Adipose tissue (tissue), 3 donors: ENCODE data around the gene COMT. TPM values are rescaled to one million over a fixed set of nuclear protein-coding genes. Genes with fewer than 3 reads are reported as not detected.

ENCODE experiments used
- H3K27ac ChIP-seq: one replicate; pipeline ENCODE4 v1.5.1; 2013; ENCODE audit warnings: low read depth, low read length
- WGBS, 3 donors: extraction: QIAGEN DNeasy Blood & Tissue Kit; methylation state at CpG; one replicate each; pipeline ENCODE4 v1.1.7; 2013; 5-methylcytosine and 5-hydroxymethylcytosine counted together
- polyA plus RNA-seq, 3 donors: library from polyadenylated mRNA; stranded (reverse); fragments of 200-250 nt; gene quantifications; one replicate each; pipeline ENCODE4 v1.2.3, GENCODE V29; 2013
- donor health status: healthy with polysubstance abuse.
- donor health status: Bipolar disorder and iron deficiency.
- donor health status: healthy.

COMT gene
- polyA plus RNA-seq, 3 donors: 70.9 to 173 (median 133) TPM

DNA sequence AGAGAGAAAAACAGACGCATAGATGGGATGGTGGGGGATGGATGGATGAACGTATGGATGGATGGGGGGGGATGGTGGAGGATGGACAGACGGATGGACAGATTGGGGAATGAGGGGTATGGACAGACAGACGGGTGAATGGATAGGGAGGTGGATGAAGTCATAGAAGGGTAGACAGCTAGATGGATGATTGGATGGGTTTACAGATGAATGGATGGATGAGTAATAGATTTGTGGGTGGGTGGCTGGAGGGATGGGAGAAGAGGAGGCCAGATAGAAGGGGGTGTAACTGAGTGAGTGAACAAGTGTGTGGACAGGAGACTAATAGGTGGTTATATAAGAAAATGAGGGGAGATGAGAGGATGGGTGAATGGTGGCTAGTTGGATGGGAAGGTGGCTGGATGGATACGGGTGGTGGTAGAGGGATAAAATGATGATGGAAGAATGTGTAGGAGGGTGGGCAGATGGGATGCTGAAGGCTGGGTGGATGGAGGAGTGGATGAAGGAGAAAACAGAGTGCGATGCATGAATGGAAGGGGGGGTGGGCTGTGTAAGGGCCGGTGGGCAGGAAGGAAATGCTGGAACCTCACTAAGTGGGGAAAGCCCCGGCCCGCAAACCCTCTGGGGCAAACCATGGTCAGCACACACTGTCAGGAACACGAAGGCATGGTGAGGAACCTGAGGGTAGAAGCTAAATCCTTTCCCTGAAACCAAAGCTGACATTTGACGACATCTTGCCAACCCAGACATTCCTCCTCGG is 53.5 kb downstream of the COMT start:
- 64 to 92% (median 71%) methylated on average over 12 of the region's 12 CpGs for WGBS, 3 donors
- no peak overlapping the region for H3K27ac ChIP-seq

DNA sequence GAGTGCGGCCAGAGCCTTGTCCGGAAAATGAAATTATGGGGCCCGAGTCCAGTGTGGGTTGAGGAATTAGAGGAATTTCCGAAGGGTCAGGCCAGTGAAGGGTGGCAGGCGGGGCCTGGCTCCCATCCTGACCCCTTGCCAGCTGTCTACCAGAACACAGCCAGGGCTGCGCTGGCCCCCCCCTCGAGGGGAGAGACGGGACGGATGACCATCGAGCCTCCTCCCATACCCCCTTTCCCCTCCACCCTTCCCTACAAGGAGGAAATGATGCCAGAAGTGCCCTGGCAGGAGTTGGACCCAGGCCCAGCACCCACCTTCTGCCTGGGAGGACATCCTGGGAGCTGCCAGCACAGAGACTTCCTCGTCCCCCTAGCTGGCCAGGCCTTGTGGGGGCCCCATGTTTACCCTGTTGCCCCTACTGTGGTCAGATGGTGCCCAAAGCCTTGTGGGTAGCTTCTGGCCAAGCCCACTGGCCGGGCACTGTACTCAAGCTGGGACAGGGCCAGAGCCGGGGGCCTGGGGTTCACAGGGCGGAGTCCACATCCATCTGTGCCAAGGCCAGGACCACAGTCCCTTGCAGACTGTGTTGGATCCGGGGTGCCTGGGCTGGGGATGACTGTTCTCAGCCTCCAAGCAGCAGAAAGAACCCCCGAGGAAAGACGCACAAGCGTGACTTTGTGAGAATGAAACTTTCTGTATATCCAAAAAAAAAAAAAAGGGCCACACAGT is 54.2 kb downstream of the COMT start:
- 59 to 79% (median 62%) methylated on average over 17 to 18 of the region's 18 CpGs for WGBS, 3 donors
- no peak overlapping the region for H3K27ac ChIP-seq

DNA sequence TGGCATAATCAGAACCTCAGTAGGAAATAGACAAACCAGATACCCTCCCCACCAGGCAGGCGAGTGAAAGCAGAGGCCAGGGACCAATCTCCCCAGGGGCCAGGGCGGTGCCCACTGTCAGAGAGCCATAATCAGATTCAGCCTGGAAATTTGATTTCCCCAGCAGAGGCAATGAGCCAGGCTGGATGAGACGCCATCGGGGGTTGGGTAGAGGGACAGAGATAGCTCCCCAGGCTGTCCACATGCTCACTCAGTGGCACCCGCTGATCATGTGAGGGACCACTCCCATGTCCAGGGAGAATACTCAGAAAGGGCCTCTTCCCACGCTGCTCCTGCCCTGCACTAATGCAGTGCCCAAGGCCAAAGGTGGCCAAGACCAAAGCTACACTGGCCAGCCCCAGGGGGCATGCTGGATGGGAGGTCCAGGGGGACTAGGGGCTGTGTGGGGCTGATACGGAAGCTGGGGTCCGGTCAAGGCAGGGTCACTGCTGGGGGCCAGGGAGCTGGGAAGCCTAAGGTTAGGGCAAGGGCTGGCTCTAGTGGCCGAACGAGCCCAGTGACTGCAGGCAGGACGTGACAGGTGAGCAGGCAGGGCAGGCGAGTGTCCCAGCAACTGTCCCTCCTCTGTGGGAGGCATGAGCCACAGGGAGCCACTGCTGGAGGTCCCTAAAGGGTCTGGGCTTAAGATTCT is 55.3 kb downstream of the COMT start:
- H3K27ac ChIP-seq: no peak overlapping the region
- 82 to 86% (median 84%) methylated on average over 12 of the region's 12 CpGs for WGBS, 3 donors

DNA sequence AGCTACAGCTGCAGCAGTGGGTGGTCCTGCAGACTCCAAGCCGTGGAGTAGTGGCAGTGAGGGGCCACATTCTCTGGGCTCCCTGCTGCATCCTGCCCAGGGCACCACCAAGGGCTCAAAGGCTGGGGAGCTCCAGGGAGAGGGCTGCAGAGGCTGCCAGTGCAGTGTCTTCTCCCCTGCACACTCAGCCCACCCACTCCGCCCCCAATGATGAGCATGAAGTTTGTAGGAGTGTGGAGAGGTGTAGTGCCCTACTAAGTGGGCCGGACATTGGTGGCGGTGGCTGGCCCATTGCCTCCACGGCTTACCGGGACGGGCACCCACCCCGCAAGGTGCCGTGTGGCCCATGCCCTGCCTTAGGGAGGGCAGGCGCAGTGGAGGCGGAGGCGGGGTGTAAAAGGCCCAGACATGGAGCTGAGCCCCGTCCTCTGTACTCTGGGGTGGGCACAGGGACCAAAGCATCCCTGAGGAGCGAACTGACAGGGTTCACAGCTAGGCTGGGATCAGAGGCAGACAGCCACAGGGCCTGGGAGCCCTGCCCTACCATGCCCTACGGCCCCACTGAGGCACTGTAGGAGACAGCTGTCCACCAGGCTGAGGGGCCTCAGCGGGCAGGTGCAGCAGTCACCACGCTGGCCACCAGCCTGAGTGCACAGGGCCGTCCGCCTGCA is 56.1 kb downstream of the COMT start:
- 87 to 95% (median 95%) methylated on average over 19 of the region's 19 CpGs for WGBS, 3 donors
- no peak overlapping the region for H3K27ac ChIP-seq

DNA sequence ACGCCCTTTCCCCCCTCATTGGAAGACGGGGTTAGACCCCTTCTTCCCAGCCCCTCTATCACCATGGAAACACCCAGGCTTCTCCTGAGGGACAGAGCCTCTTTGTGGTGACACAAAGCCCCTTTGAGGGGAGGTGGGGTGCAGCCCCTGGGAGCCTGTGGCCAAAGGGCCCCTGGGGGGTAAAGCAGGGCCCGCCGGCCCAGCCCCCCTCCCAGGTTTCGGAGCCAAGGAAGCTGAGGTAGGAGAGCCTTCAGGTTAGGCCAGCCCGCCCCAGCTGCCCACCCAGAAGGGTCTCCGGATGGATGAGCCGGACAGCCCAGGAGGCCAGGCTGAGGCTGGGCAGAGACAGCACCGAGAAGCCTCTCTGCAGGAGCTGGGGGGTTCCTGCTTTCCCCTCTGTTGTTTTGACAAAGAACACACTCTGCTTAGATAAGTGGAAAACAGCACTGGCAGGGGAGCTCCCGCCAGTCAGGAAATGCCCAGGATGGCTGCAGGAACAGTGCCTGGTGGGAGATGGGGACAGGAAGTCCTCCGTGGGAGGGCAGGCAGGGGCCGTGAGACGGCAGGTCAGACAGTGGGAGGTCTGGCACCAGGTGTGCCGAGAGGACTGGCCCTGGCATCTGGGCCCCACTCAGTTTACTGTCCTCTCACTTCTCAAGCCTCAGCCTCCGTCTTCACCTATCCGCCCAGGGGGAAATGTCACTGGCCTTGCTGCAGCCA is 56.8 kb downstream of the COMT start:
- 62 to 77% (median 63%) methylated on average over 15 to 16 of the region's 16 CpGs for WGBS, 3 donors
- no peak overlapping the region for H3K27ac ChIP-seq

DNA sequence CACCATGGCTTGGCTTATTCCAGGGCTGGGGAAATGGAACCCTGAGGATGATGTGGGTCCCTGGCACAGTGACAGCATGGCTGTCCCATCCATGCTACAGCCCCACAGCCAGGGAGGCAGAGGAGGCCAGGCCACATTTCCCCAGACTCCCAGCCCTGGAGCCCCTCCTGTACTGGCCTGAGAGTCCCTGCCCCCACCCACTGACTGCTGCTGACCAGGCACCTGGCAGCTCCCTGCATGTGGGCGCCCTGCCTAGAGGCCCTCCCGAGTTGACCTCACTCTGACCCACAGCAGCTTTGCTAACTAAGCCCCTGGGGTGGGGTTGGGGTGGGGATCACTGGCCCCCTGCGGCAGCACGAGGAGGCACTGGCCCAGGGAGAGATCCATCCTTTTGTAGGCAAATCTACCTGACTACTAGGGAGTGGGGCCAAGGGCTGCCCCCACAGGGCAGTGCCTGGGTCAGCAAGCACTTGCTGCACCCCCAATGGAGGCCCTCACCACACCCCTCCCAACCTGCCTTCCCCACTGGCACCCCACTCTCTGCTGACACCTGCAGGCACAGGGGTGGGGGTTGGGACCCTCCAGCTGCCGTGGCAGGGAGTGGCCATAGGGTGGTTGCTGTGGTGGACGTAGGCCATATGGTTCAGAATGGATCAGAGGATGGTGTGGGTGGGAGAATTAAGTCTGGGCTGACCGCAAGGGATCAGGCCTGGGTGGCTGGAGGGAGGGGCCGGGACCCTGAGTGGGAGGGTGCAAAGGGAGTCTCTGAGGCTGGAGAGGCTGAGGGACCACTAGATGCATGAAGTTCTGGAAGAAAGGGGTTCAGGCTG is 57.6 kb downstream of the COMT start:
- no peak overlapping the region for H3K27ac ChIP-seq
- 67 to 80% (median 69%) methylated on average over 8 of the region's 8 CpGs for WGBS, 3 donors

DNA sequence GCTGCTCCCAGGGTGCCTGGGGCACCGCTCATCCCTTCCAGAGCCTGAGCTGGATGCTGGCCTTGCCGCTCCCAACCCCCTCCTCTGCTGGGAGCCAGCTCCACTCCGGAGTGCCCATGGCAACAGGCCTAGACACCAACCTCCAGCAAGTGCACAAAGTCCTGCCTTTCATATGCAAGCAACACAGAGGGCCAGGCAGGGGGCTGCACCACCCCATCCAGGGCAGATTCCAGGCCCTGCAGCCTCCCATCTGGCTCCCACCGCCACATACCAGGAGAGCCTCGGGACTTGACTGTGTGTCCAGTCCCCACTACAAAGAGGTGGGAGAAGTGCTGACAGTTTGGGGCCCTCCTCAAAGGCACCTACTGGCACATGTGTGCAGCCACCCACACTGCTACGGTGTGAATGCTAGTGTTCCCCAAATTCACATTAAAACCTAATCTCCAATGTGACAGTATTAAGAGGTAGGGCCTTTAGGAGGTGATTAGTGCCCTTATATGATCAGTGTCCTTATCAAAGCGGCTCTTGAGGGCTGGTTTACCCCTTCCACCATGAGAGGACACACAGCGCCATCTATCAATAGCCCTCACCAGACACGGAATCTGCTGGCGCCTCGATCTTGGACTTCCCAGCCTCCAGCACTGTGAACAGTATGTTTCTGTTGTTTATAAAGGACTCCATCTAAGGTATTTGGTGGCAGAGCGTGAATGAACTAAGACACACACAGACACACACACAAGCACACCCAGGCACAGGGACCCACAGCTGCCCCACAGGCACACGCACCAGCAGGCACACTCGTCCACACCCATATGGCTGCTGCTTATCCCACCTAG is 58.9 kb downstream of the COMT start:
- H3K27ac ChIP-seq: no peak overlapping the region
- 85 to 90% (median 87%) methylated on average over 14 of the region's 14 CpGs for WGBS, 3 donors

DNA sequence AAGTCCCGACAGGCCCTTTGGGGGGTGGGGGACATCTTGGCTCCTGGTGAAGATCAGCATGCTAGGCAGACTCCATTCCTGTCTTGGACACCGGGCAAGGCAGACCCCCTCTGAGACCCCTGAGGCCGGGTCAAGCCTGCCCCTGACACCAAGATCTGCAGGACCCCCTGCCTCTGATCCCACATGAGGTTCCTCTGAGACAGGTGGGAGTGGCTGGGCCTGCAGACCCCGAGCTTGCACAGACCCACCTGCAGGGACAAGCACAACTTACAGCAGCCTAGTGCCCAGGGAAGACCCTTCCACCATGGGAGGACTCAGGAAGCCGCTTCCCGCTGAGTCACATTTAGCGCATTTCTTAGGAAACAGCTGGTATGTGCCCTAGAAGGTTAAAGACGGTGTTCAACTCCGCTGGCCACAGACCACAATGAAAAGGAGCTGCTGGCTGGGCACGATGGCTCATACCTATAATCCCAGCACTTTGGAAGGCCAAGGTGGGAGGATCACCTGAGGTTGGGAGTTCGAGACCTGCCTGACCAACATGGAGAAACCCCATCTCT is 59.6 kb downstream of the COMT start:
- no peak overlapping the region for H3K27ac ChIP-seq
- WGBS, 3 donors: 62 to 91% (median 64%) methylated on average over 11 of the region's 11 CpGs

DNA sequence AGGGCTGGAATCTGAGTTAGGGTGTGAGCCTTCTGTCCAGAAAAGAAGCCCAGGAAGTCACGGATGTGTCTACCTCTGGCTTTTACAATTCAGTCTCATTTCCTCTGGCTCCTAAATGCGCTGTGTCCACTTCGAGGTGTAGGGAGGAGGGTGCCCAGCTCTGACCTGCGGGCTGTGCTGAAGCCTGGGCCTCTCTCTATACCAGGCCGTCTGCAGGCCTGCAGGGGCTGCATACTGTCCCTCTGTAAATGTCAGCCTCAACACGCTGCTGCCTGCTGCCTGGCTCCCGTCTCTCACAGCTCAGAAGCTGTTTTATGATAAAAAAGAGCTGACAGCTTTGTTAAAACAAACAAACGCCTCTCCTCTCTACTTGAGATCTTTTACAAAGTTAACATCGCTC is 60.6 kb downstream of the COMT start:
- 85 to 90% (median 88%) methylated on average over 9 of the region's 9 CpGs for WGBS, 3 donors
- H3K27ac ChIP-seq: no peak overlapping the region

DNA sequence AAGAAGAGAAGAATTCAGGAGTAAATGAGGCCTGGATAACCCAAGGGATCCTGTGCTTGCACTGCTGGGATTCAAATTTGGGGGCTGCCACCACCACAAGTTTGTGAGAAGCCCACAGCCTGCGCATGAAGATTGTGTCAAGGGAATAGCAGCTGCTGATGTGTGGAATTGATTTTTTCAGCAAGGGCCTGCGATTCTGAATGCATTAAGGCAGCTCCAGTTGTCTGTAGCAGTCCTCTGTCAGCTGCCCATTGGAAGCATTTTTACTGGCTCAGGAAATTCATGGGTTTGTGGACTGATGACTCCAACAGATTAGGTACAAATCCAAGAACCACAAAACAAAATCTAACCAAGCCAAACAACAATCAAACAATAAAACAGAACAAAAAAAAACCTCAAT is 61.1 kb downstream of the COMT start:
- 78 to 88% (median 84%) methylated on average over 2 of the region's 2 CpGs for WGBS, 3 donors
- no peak overlapping the region for H3K27ac ChIP-seq

DNA sequence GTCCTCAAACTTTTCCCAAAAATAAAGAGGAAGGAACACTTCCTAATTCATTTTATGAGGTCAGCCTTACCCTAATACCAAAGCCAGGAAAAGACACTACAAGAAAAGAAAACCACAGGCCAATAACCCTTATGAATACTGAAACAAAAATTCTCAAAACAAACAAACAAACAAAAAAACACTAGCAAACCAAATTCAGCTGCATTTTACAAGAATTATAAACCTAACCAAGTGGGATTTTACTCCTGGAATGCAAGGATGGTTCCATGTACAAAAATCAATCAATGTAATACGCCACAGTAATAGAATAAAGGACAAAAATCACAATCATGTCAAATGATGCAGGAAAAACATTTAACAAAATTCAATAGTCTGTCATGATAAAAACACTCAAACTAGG is 61.7 kb downstream of the COMT start:
- H3K27ac ChIP-seq: no peak overlapping the region
- 96 to 97% (median 97%) methylated on average over 1 of the region's 1 CpG for WGBS, 3 donors

DNA sequence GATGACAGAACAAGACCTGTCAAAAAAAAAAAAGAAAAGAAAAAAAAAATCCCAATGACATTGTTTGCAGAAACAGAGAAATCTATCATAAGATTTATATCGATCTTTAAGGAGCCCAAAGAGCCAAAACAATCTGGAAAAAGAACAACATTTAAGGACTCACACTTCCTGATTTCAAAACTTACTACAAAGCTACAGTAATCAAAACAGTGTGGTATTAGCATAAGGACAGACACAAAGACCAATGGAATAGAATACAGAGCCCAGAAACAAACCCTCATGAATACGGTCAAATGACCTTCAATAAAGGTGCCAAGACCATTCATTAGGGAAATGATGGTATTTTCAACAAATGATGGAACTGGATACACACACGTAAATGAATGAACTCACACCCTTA is 62.9 kb downstream of the COMT start:
- 94 to 98% (median 95%) methylated on average over 3 of the region's 3 CpGs for WGBS, 3 donors
- no peak overlapping the region for H3K27ac ChIP-seq

DNA sequence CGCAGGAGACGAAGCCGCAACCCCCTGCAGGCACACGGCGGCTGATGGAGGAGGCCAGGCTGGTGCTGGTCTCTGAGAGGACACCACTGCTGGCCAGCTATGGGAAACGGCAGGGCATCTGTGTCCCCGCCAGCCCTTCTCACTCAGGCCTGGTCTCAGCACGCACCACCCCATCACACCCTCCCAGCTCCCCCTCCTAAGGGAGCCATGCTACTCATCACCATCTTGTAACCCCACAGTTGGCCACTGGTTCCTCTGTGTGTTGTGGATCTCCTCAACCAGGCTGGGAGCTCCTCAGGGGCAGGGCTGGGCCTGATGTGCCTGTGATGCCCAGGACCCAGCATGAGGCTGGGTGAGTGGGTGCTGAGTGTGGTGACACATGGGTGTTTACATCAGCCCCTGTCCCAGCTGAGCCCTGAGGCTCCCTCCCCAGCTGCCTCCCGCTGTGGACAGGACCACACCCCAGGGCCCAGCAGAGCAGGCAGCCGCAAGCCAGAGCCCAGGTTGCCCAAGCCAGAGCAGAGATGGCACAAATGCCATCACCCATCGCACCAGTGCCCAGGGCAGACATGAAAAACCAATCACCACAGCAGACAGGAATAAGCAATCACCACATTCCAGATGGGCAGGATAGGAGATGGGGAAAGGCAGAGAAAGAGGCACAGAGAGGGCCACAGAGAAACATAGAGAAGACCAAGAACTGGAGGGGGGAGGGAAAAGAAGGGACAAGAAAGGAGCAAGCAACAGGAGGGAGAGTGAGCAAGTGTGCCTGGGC is 66.8 kb downstream of the COMT start:
- no peak overlapping the region for H3K27ac ChIP-seq
- 86 to 95% (median 89%) methylated on average over 11 of the region's 11 CpGs for WGBS, 3 donors

DNA sequence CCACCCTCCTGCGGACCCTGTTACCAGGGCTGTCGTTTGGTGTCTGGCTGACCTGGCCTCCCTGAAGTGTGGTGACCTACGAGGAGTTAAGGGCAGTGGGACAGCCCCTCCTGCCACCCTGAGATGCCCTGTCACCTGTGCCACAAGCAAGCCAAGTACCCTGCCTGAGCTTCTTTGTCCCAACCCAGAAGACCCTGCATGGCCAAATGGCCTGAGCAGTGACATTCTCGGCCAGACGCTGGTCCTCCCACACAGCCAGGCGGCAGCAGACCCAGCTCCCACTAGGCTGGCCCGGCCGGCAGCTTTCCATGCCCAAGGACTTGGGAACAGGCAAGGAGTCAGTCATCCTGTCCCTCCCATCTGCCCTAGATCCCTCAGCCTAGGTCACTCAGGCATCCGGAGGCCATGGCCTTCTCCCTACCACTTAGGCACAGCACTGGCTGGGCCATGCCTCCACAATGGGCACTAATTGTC is 67.5 kb downstream of the COMT start:
- WGBS, 3 donors: 89 to 94% (median 94%) methylated on average over 9 of the region's 9 CpGs

DNA sequence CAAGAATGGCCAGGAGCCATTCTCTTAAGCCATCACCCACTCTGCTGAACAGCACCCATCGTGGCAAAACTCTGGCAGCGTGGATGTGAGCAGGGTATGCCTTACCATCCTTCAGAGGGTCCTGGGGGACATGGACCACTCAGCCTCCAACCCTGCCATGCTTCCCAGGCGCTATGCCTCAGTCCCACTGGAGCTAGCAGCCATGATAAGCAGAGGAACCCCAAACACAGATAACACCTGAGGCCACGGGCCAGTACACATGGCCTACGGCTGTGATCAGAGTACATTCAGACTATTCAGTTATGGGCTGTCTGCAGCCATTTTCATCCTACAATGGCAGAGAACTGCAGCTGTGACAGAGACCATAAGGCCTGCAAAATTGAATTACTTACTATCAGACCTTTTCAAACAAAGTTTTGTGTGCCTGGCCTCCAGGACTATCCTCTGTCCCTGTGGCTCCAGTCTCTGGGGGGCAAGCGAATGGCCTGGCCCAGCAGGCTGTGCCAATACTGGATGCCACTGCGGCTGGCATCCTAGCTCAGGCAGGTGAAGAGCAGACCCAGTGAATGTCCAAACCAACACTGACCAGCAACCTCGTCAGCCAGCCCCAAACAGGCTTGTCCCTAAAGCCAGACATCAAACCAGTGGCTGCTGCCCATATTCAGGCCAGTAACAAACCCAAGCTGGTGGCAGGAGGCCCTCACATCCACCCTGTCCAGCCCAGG is 68.2 kb downstream of the COMT start:
- 91 to 95% (median 93%) methylated on average over 8 of the region's 8 CpGs for WGBS, 3 donors
- H3K27ac ChIP-seq: no peak overlapping the region

More for the DNA sequence above, 67.5 kb downstream of the COMT start:
- no peak overlapping the region for H3K27ac ChIP-seq
